ENCODE measurements around the gene MICU1.
"Not testable (repeated sequence)": the region's sequence is repeated elsewhere in the genome, so short reads cannot be mapped to it uniquely, and the experiment has no call there.

The MICU1 gene, protein sequence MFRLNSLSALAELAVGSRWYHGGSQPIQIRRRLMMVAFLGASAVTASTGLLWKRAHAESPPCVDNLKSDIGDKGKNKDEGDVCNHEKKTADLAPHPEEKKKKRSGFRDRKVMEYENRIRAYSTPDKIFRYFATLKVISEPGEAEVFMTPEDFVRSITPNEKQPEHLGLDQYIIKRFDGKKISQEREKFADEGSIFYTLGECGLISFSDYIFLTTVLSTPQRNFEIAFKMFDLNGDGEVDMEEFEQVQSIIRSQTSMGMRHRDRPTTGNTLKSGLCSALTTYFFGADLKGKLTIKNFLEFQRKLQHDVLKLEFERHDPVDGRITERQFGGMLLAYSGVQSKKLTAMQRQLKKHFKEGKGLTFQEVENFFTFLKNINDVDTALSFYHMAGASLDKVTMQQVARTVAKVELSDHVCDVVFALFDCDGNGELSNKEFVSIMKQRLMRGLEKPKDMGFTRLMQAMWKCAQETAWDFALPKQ

DNA sequence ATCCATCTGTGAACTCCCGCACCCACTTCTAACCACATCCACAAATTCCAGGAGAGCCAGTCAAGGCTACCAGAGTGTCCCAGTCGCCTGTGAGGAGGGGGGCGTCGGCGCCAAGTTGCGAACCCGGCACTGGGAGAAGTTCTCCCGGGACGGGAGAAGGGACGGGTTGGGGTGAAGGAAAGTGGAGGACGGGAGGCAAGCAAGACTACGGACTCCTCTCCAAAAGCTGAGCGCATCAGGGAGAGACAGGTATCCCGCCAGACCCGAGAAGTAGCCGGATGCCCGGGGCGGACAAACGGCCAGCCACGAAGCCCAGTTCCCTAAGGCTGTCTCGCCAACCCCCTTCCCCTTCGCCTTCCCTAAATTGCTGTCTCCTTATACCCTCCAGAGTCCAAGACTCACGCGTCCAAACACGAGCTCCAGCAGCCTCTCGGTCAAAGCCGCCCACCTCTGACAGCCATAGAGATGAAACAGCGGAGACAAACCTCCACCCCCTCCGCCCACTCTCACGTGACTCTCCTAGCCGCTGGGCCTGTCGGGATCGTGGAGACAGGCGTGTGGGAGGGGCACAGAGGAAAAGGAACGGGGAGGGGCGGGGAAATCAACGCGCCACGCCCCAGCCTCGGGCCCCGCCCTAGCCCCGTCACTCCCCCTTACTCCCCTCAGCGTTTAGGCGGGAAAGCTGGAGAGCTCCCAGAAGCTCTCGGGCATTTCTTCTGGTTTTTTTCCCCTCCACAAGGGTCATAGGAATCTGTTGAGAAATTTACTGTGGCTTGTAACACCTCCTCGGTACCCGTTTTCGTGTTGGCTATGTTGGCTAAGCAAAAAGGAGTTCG, at the start of gene MICU1:
Gene MICU1, minus strand, starts transcription at position 472 of the 836 bp plus-strand sequence. CDS start 59,286 bp downstream, outside the sequence.
- DNase-seq = peak; percentile 97

GRCh38 chr10:72674174-72674573, 48.3 kb upstream of the MICU1 start:
- not testable (repeated sequence) for DNase-seq

DNA sequence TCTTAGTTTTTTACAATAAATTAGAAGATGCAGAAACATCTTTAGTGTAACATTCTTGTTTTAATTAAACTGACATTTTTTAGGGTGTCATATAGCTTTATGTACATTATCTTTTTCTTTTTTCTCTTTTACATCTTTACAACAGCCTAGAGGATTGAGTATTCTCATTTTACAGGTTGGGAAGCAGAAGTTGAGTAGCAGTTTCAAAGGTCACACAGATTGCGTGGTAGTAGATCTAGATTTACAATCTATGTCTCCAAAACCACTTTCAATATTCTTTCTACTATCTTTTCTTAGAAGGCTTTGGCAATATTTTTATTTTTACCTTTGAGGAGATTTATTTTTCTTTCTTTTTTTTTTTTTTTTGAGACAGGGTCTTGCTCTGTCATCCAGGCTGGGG, 47.4 kb upstream of the MICU1 start:
- DNase-seq = no peak

- DNase-seq = no peak
These were observed 41.5 kb upstream of the MICU1 start for GRCh38 chr10:72667207-72667864.

DNA sequence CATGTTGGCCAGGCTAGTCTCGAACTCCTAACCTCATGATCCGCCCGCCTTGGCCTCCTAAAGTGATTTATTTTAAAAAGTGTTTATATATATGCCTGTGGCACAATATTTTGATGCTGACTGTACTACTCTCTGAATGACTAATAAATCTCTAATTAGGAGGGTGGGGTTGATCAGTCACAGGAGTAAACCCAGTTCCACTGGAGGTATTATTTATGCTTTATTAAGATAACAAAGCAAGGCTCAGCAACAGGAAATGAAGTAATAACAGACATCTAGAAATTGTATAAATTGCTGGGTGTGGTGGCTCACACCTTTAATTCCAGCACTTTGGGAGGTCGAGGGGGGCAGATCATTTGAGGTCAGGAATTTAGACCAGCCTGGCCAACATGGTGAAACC, 40.0 kb upstream of the MICU1 start:
- DNase-seq = no peak

DNA sequence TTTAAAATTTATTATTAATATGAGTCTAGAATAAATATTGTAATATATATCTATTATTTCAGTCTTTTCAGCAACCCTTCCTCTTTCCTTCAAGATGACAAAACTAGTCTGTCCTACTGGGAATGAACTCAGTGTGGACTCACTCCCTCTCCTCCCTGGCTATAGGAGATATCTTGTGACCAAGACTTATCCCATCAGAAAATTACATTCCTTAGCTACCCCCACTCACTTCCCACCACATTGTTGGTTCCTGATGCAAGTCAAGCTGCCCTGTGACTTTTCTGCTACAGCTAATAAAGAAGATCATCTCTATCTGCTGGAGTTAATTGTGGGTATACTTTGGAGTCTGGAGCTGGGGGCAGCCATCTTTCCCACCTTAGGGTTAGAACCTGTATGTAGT, 38.1 kb upstream of the MICU1 start:
- DNase-seq = no peak

DNA sequence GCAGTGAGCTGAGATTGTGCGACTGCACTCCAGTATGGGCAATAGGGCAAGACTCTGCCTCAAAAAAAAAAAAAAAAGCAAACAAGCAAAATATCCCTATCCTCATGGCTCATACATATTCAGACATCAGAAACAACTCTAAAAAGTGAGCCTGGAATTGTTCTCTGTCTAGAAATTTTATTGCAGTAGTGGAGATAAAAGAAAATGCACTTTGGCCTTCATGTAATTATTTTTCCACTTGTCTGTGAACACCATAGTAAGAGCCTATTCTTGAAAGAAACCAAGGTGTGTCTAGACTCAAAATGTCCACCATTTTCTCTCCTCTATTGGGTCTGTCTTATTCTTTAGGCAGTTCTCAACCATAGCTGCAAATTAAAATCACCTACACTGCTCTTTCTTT, 35.6 kb upstream of the MICU1 start:
- DNase-seq = no peak

DNA sequence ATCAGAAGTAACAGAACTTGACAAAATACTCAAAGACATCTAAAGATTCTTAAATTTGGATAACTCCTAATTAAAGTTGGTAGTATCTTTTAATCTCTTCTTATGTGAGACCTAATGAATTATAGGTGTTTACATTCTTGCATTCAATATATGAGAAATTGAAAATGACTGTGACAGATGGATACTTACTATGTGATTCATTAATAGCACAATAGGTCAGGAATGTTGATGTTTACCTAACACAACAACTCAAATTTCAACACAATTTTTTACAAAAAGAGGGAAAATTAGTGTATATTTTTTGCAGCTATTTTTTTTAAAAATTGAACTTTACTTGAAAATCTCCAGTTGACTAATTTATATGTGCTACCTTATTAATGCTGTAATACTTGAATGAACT, 34.3 kb upstream of the MICU1 start:
- no peak for DNase-seq

GRCh38 chr10:72659694-72660093, 33.8 kb upstream of the MICU1 start:
- no peak for DNase-seq

GRCh38 chr10:72658696-72659400, 33.0 kb upstream of the MICU1 start:
- DNase-seq = no peak

GRCh38 chr10:72654720-72655119, 28.8 kb upstream of the MICU1 start:
- no peak for DNase-seq

- no peak for DNase-seq
These were observed 27.7 kb upstream of the MICU1 start for GRCh38 chr10:72653383-72654096.

DNA sequence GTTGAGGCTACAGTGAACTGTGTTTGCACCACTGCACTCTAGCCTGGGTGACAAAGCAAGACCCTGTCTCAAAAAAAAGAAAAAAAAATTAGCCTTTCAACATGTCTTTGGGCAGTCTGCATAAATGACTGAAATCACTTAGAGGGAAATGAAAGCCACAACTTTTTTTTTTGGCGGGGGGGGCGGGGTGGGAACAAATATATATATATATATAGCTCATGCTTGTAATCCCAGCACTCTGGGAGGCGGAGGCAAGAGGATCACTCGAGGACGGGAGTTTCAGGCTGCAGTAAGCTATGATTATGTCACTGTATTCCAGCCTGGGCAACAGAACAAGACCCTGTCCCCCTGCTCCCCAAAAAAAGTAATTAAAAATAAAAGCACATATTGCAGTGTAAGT, 23.4 kb upstream of the MICU1 start:
- DNase-seq = no peak

DNA sequence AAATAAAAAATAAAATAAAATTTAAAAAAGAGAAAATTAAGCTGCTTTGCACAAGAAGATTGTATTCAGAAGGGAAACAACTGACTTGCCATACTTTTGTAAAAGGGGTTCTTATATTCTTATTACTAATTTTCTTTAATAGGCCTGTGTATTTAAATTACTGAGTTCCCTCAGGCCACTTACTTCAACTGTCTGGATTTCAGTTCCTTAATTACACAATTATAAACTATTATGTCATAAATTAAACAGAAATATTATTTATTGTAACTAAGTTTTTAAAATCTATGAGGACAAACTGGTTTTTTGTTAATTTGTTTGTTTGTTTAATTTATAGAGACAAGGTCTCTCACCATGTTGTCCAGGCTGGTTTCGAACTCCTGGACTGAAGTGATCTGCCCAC, 22.4 kb upstream of the MICU1 start:
- no peak for DNase-seq

GRCh38 chr10:72646971-72647370, 21.1 kb upstream of the MICU1 start:
- DNase-seq = not testable (repeated sequence)

- no peak for DNase-seq
These were observed 19.5 kb upstream of the MICU1 start for GRCh38 chr10:72645263-72645858.

GRCh38 chr10:72642318-72642717, 16.4 kb upstream of the MICU1 start:
- no peak for DNase-seq

DNA sequence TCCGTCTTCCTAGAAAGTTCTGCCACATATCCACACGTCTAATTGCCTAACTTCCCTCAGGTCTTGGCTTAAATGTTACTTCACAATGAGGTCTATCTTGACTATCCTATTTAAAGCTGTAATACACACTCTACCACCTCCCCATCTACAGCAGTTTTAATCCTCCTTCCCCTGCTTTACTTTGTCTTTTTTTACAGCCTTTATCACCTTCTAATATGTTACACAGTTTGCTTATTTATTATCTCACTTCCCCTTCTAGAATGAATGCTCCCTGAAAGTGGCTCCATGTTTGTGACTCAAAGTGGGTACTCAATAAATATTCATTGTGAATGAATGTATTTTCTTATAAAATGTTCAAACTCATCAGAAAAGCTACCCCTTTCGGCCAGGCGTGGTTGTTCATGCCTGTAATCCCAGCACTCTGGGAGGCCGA, 13.6 kb upstream of the MICU1 start:
- DNase-seq = no peak

DNA sequence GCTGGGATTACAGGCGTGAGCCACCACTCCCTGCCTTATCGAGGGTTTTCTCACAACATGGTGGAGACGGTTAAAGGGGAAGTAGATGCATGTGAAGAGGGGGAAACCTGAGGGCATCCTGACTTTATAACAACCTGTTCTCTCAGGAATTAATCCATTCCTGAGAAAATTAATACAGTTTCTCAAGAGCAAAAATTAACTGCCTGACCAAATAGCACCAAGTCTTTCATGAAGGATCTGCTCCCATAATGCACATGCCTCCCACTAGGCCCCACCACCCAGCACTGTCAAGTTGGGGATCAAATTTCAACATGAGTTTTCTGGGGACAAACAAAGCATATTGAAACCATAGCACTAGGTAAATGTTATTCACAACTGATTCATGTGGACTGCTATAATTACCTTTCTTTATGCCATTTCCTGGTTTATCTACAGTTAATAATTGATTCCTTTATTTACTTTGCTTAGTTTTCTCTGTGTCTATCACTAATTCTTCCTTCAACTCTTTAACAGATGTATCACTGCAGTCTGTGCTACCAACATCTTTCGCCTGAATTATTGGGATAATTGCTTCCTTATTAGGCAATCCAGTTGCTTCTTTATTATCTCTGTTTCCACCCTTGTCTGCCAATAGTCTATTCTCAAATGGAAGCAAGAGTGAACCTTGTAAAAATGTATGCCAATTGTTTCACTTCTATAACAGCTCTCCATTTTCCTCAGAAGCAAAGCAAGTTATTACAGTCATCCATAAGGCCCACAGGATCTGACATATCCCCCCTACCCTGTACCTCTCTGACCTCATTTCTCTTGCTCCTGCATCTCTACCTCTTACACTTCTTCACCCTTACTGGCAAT, 12.9 kb upstream of the MICU1 start:
- DNase-seq = no peak

- no peak for DNase-seq
These were observed 11.5 kb upstream of the MICU1 start for GRCh38 chr10:72637398-72637857.

Data from activated effector memory CD4-positive, alpha-beta T cell treated with anti-CD3 and anti-CD28 coated beads, Interleukin-2, amount 50 U/mL, for 16 hours (primary cell).